Suprapubic skin (tissue), 4 donors: ENCODE data around the gene G6PC3. TPM values are rescaled to one million over a fixed set of nuclear protein-coding genes. Genes with fewer than 3 reads are reported as not detected.

Source experiments
- DNase-seq, 2 donors: peaks; one replicate each; pipeline ENCODE4 v3.0.0-alpha.2; 2019; ENCODE audit warnings: low spot score in 2 of 2
- H3K27ac ChIP-seq: fragments of 200-600 bp; sonication (generic); one replicate; pipeline ENCODE4 v1.5.1; 2019
- H3K27me3 ChIP-seq: fragments of 200-600 bp; sonication (generic); one replicate; pipeline ENCODE4 v1.5.1; 2019
- H3K36me3 ChIP-seq: fragments of 200-600 bp; sonication (generic); one replicate; pipeline ENCODE4 v1.5.1; 2019
- H3K4me1 ChIP-seq: fragments of 200-600 bp; sonication (generic); one replicate; pipeline ENCODE4 v1.5.1; 2019
- H3K4me3 ChIP-seq: fragments of 200-600 bp; sonication (generic); one replicate; pipeline ENCODE4 v1.5.1; 2019; ENCODE audit warnings: mild to moderate bottlenecking
- H3K9me3 ChIP-seq: fragments of 200-600 bp; sonication (generic); one replicate; pipeline ENCODE4 v1.5.1; 2019
- EP300 ChIP-seq: sonication (generic); formaldehyde crosslinking; IDR thresholded peaks from one replicate; pipeline ENCODE4 v1.6.1; 2017; ENCODE audit warnings: antibody characterized with exemption
- POLR2A ChIP-seq, 2 donors: fragments of 450-650 bp; IDR thresholded peaks; one replicate each; pipeline ENCODE4 v1.6.1; 2017; ENCODE audit warnings: antibody characterized with exemption in 2 of 2, mild to moderate bottlenecking in 2 of 2, moderate library complexity in 2 of 2
- POLR2AphosphoS5 ChIP-seq, 3 donors: sonication (generic); formaldehyde crosslinking; IDR thresholded peaks; one replicate each; pipeline ENCODE4 v1.6.1; 2017; ENCODE audit warnings: antibody characterized with exemption in 3 of 3
- WGBS: methylation state at CpG from one replicate; pipeline ENCODE4 v1.1.5; 2018; 5-methylcytosine and 5-hydroxymethylcytosine counted together
- total RNA-seq, 4 donors: library from RNA; depleted of rRNA; stranded (reverse); fragments of >200 nt; gene quantifications; one replicate each; pipeline ENCODE4 v1.1.0, GENCODE V29; 2016
- TF ChIP-seq, protein P1 (sequence below), 2 donors: fragments of 200-600 bp in 1 of 2; fragments of 450-650 bp in 1 of 2; sonication (generic) in 1 of 2; IDR thresholded peaks; one replicate each; pipeline ENCODE4 v1.5.1; 2016 to 2019; ENCODE audit warnings: antibody characterized with exemption in 2 of 2, mild to moderate bottlenecking in 1 of 2, moderate library complexity in 1 of 2

Gene G6PC3
- total RNA-seq, 4 donors from 2014 or later: 12.7 to 20.4 (median 15.4) TPM

DNA sequence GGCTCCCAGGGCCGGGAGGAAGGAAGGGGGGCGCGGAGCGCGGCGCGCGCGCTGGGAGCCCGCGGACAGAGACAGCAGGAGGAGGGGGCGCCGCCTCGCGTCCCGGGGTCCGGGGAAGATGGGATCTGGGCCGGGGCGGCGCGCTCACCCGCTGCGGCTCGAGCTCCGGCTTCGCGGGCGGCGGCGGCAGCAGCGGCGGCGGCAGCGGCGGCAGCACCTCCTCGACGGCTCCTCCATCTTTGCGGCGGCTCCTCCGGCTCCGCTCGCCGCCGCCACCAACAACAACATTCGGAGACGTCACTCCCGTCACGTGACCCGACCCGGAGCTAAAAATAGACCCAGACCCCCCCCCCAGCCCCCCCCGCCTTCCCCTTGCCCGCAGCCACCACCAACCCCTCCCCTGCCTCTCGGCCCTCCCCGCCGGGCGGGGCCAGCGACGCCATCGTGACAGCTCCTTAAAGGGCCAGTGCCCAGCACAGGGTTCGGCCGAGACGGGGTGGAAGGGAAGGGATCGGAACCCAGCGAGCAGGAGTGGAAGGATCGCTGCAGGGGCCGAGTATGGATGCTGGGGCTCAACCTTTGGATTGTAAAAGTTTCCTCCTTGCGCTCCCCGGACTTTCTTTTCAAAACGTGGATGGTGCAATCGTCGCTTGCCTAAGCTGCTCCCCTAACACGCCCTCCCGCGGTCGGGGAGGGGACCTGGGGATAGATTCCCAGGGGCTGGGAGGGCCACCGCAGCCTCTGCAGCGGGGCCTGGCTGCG, 53.0 kb downstream of the G6PC3 start, which contains the start of gene HDAC5:
Gene HDAC5 (minus strand): TSS at position 286 of the 762 bp plus-strand sequence. CDS start 6,126 bp downstream, outside the sequence.
- peak in 2 of 3 donors; percentile 12 to 68 for TF ChIP-seq POLR2AphosphoS5 (IDR thresholded peaks at IDR 0.05)
- TF ChIP-seq EP300: no peak
- TF ChIP-seq, protein P1, sequence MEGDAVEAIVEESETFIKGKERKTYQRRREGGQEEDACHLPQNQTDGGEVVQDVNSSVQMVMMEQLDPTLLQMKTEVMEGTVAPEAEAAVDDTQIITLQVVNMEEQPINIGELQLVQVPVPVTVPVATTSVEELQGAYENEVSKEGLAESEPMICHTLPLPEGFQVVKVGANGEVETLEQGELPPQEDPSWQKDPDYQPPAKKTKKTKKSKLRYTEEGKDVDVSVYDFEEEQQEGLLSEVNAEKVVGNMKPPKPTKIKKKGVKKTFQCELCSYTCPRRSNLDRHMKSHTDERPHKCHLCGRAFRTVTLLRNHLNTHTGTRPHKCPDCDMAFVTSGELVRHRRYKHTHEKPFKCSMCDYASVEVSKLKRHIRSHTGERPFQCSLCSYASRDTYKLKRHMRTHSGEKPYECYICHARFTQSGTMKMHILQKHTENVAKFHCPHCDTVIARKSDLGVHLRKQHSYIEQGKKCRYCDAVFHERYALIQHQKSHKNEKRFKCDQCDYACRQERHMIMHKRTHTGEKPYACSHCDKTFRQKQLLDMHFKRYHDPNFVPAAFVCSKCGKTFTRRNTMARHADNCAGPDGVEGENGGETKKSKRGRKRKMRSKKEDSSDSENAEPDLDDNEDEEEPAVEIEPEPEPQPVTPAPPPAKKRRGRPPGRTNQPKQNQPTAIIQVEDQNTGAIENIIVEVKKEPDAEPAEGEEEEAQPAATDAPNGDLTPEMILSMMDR (IDR thresholded peaks at IDR 0.05): peak; percentile 45 to 60
- peak in 1 of 2 donors; percentile 76 for TF ChIP-seq POLR2A (IDR thresholded peaks at IDR 0.05)
- Histone ChIP-seq H3K4me1 (peaks cover 50% of the 10 kb centered on the region), H3K36me3 (no peaks in the 10 kb centered on the region), H3K27ac (peak within 1 kb of the TSS; percentile 91), H3K4me3 (peak within 1 kb of the TSS; percentile 82), H3K27me3 (no peaks in the 10 kb centered on the region), H3K9me3 (no peaks in the 10 kb centered on the region)
- DNase-seq: peak; percentile 98
- 0% methylated on average over 29 of the region's 78 CpGs for WGBS

GRCh38 chr17:44124118-44124438, 53.5 kb downstream of the G6PC3 start:
- H3K4me3 ChIP-seq: peak overlapping the region; percentile 82
- no peak for TF ChIP-seq POLR2AphosphoS5 (IDR thresholded peaks at IDR 0.05)
- H3K27me3 ChIP-seq: no peaks in the 10 kb centered on the region
- peaks cover 45% of the 10 kb centered on the region for H3K4me1 ChIP-seq
- no peaks in the 10 kb centered on the region for H3K9me3 ChIP-seq
- peak overlapping the region; percentile 91 for H3K27ac ChIP-seq
- no peaks in the 10 kb centered on the region for H3K36me3 ChIP-seq
- 0% methylated on average over 7 of the region's 8 CpGs for WGBS
- DNase-seq: no peak

Other genes with a start within 250 kb of the G6PC3 start
- gene MPP3, start 237.6 kb upstream of the G6PC3 start, total RNA-seq: 1 to 10 TPM; 5.4 to 8.0 (median 5.9) TPM
- gene CD300LG, start 223.6 kb upstream of the G6PC3 start, total RNA-seq: 10 to 100 TPM in 2 of 4 donors, 1 to 10 TPM in 2; 6.8 to 21.4 (median 9.5) TPM
- gene MPP2, start 163.2 kb upstream of the G6PC3 start, total RNA-seq: 1 to 10 TPM; 2.3 to 2.7 (median 2.5) TPM
- not detected for gene PPY, start 128.3 kb upstream of the G6PC3 start, total RNA-seq
- not detected for gene PYY, start 116.8 kb upstream of the G6PC3 start, total RNA-seq
- 1 to 10 TPM in 2 of 4 donors, under 1 TPM in 2; 0.73 to 1.9 (median 0.99) TPM for gene NAGS, start 66.1 kb upstream of the G6PC3 start, total RNA-seq
- 10 to 100 TPM; 20.7 to 48.5 (median 43.6) TPM for gene TMEM101, start 55.8 kb upstream of the G6PC3 start, total RNA-seq
- gene LSM12, start 4.1 kb upstream of the G6PC3 start, total RNA-seq: 10 to 100 TPM; 27.8 to 44.6 (median 33.3) TPM
- 100 to 1,000 TPM; 135 to 197 (median 168) TPM for gene HDAC5, start 52.9 kb downstream of the G6PC3 start, total RNA-seq
- gene HROB, start 71.2 kb downstream of the G6PC3 start, total RNA-seq: 1 to 10 TPM; 1.6 to 3.7 (median 2.4) TPM
- not detected for gene ASB16, start 100.0 kb downstream of the G6PC3 start, total RNA-seq
- 10 to 100 TPM; 31.5 to 48.8 (median 36.1) TPM for gene TMUB2, start 116.2 kb downstream of the G6PC3 start, total RNA-seq
- 10 to 100 TPM; 44.1 to 75.0 (median 67.3) TPM for gene ATXN7L3, start 129.1 kb downstream of the G6PC3 start, total RNA-seq
- 100 to 1,000 TPM in 1 of 4 donors, 10 to 100 TPM in 3; 54.8 to 102 (median 71.8) TPM for gene UBTF, start 148.9 kb downstream of the G6PC3 start, total RNA-seq
- under 1 TPM in 3 of 4 donors, not detected in 1; 0.08 to 0.17 (median 0.10) TPM for gene SLC4A1, start 197.4 kb downstream of the G6PC3 start, total RNA-seq
- 10 to 100 TPM; 12.6 to 22.0 (median 14.7) TPM for gene RUNDC3A, start 237.9 kb downstream of the G6PC3 start, total RNA-seq